EL (cell line): ENCODE results near the gene ATP8B3.

Experiments
- DNase-seq: peaks from one replicate; pipeline ENCODE4 v3.0.0-alpha.2; 2016

The ATP8B3 gene

DNA sequence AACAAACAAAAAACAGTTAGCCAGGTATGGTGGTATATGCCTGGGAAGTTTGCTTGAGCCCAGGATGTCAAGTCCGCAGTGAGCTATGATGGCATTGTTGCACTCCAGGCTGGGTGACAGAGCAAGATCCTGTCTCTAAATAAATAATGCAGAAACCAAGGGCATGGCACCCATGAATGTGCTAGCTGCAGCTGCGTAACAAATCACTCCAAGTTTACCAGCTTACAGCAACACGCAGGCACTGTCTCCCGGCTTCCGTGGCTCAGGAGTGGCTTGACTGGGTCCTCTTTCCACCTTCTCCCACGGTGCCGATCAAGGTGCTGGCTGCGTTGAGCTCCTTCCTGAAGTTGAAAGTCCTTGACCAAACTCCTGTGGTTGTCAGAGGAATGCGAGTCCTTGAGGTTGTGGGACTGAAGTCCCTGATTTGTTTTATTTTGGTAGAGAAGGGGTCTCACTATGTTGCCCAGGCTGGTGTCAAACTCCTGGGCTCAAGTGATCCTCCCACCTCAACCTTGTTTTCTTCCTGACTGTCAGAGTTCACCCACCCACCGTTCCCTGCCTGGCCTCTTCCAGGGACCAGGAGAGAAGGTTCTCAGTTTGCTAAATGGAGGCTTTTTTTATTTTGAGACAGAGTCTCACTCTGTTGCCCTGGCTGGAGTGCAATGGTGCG lies 72.0 kb downstream of the ATP8B3 start:
- DNase-seq = no peak

DNA sequence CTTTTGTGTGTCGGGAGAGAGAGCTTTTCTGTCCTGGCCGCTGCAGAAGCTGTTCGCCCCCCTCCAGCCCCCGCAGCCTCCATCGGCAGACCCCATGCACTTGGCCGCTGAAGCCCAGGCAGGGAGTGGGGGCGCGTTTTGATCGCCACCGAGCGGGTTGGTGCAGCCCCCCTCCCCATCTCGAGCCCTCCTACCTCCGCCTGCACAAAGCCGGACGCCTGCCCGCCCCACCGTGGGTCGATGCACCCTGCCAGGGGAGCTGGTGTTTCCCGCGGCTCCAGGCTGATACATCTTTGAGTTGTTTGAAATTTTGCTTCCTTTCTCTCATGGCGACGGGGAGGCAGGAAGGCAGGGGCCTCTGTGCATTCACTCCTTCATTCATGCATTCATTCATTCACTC lies 75.1 kb downstream of the ATP8B3 start:
- no peak for DNase-seq

DNA sequence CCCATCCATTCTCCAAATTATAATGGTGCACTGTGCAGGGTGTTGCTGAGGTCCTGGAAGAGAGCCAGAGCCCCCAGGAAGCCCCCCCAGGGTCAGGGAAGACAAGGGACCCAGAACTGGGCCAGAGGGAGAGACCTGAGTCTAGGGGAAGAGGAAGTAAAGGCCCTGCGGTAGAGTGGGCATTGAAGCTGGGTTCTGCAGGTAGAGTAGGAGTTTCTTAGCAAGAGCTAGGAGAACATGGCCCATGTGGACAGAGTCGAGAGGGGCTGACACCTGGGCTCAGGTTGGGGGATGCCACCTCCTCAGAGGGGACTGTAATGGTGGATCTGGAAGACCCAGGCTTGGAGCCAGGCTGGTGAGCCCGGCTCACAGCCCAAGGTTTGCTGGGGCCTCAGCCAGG lies 75.8 kb downstream of the ATP8B3 start:
- no peak for DNase-seq

DNA sequence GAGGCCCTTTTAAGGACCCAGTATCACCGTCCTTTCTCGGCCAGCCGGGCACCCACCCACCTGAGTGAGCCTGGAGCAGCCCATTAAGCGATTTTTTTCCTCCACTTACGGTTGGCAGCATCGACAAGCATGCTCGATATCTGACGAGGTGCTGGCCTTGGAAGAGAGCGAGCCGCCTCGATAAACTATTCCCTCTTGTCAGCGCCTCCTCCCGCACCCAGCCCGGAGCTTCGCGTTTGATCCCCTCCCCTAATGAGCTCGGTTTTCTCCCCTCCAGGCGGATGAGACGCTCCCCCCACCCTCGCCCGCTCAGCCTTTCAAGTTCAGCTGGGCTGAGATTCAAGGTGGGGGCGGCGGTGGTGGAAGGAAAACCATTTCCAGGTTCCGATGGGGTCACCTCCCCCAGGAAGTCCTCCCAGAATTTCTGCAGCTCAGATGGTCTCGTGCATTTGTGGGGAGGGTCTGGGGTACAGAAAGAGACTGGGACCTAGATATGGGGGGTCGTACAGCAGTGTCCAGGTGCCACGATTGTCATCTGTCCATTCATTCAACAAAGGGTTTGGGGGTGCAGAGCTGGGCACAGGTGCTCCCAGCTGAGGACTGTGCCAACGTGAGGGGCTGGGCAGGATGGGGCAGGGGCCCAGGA lies 77.6 kb downstream of the ATP8B3 start:
- no peak for DNase-seq
